Measurements from ENCODE around the gene MORN5.

MORN5 gene

DNA sequence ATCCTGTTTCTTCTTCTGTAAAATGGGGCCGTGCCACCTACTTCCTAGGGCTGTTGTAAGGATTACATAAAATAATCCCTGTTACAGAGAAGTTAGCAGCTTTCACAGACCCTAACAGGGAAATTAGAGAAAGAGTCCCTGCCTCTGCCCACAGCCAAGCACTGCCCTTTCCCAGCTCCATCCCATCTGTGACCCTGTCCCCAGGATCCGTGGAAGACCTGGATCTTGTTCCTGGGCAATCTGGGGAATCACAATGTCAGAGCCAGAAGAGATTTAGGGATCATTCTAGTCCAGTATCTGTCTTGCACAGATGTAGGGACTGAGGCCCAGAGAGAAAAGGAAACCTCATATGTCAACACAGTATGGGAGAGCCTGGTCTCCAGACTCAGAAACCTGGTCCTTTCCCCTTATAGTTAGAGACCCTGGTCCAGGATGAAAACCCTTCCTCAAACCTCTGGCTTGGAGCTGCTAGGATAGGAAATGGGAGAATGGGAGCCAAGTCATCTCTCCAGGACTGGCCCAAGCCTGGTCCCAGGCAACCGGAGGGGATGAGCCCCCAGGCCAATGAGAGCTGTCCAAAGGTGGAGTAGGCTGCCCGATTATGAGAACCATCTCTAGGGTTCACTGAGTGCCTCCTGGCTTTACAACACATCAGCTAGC, 56.6 kb downstream of the MORN5 start:
- DNase-seq (ENCODE audit: low read depth) = no peak

DNA sequence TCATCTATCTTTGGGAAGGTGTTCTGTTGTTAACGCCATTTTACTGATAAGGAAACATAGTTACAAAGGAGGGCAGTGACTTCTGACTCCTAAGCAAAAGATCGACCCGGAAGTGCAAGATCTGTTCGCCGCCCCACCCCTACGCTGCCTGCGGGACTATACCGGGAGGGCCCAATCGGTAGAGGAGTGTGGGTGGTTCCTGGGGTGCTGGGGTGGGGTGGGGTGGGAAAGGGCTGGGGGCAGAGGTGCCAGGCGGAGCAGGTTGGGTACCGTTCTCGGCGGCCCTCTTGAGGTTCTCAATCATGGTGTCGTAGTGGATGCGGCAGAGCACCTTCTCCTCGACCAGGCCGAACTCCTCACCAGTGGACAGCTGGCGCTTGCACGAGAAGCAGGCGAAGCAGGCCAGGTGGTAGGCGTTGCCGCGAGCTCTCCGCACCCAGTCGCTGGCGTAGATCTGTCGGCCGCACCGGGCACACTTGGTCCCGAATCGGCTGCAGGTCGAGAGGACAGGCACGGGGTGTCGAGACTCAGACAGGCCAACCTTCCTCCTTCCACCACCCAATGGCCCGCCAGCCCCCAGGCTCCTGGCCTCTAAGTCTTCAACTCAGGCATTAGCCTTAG, 57.2 kb downstream of the MORN5 start:
- DNase-seq (ENCODE audit: low read depth) = no peak

DNA sequence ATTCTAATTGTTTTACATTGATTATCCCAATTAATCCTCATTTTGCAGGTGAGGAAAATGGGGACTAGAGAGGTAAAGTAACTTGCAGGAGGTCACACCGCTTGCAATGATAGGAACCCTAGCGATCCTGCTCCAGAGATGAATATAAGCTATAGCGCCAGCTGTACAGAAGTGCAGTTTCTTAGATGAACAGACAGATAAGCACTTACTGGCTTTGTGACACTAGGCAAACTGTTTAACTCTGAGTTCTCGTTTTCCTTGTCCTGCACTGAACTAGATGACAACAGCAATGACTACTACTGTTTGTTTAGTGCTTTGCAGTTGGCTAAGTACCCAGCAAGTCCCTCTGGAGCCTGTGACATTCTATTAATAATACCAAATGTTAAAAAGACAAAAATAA, 57.9 kb downstream of the MORN5 start:
- DNase-seq (ENCODE audit: low read depth) = no peak

DNA sequence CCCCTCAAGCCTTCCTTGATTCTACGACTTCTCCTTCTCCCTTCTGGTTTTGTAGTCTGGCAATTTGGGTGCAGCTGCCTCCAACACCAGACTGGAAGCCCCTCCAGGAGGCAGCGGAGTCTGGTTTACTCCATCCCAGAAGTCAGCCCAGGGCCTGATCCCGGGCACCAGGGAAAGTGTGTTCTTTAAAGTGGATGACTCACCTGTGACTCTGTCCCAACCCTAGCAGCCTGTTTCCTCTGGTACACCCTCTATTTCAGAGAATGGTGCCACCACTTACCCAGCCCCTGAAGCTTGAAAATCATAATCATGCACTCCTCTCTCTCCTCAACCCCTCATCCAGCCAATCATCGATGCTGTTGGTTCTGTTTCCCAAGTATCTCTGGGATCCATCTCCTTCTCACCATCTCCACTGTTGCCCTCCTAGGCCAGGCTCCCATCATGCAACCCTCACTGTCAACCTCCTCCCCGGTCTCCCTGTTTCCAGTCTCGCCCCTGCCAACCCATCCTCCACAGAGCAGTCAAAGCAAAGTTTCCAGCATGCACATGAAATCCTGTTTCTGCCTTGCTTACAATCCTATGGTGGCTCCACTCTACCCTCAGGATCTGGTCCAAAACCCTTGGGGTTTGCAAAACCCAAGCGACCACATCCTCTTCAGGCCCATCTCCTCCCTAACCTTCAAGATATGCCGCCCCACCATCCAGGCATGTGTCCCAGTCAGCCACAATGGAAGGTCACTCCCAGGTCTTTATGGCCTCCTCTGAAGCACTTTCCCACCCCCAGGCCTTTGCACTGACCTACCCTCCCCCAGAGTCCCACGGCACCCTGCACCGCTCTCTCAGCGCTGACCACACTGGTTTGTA, 58.6 kb downstream of the MORN5 start:
- DNase-seq (ENCODE audit: low read depth) = no peak

DNA sequence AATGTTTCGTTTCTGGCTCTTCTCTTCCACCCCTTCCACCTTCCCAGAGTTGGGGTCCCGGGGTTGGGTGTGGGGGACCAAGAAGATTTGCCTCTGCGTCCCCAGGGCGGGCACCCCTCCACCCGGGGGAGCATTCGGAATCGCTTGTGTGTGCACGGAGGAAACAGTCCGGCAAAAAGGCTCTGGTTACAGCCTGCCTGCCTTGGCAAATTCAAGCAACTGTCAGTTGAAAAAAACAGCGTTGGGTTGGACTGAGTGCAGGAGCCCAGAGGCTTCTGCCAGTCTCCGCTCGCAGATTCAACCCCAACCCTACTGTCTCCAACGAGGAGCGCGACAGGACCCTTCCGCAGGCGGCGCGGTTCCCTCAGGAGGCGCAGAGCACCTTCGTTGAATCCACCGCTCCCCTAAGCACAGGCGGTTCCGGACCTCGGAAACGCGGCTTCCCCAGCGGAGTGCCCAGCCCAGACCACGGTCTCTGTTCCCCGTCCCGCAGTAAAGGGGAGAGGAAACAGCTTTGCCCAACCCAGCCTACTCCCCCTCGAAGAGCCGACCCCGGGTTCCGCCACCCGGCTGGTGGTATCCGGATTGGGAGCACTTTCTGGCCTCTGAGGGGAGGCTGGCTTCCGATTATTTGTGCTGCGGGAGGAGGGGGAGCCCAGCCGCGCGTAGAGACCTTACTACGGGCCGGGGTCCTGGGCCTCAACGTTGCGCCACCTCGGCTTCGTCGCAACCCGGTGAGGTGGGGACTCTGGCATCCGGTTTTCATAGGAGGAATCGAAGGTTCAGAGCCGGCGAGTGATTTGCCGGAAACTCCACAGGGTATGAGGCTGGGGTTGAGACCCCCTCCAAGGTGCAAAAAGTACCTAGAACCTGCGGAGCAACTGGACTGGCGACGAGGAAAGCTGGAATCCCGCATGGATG, 59.5 kb downstream of the MORN5 start:
- no peak for DNase-seq (ENCODE audit: low read depth)

DNA sequence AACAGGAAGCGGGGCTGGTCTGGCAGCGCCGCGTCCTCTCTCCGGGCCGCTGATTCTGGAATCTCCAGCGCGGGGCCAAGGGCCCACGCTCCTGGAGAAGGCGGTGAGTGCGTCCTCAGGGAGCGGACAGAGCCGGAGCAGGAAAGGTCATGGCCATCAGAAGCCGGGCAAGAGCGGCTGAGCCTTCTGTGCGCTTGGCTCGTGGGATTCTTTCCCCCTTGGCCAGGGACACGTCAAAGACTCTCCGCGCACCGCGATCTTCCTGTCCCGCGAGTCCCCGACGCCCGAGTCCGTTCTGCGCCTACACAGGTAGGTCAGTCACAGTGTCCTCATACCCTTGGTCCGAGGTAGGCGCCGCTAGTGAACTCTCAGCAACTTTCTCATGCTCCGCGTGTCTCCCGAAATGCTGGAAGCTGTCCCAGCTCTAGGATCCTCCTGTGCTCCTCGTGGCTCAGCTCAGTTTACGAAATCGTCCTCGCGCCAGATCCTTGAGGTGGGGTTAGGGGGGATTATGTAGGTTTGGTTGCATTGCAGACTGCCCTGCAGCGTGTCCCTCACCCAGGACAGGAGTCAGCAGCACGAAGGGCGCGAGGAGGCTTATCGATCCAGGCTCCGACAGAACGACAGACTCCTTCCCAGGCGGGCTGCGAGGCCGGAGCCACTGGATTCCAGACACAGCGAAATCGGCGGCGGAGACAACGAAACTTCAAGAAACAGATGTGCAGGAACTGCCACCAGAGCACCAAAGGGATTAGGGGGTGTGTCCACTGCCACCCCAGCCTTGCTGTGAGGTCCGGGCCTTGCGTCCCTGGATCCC, 60.4 kb downstream of the MORN5 start:
- no peak for DNase-seq (ENCODE audit: low read depth)

DNA sequence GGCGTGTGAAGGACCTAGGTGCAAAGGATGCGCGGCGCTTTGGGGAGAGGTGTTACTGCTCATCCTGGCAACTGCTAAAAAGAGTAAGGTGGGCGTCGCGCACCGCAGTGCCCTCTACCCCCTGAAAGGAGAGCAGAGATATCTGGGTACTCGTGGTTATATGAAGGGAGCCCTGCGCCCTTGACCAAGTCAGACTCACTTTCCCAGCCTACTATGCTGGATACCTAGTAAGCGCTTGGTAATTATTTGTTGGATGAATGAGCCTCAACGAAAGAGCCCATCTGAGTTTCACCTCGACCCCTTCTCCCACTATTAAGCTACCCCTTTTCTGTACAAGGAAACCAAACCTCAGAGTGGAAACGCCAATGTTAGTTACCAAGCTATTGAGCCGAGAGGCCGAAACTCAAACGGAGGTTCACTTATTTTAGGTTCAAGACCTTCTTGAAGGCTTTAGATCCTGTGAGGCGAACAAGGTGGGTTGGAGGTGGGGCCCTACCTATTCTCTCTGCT, 61.0 kb downstream of the MORN5 start:
- no peak for DNase-seq (ENCODE audit: low read depth)

DNA sequence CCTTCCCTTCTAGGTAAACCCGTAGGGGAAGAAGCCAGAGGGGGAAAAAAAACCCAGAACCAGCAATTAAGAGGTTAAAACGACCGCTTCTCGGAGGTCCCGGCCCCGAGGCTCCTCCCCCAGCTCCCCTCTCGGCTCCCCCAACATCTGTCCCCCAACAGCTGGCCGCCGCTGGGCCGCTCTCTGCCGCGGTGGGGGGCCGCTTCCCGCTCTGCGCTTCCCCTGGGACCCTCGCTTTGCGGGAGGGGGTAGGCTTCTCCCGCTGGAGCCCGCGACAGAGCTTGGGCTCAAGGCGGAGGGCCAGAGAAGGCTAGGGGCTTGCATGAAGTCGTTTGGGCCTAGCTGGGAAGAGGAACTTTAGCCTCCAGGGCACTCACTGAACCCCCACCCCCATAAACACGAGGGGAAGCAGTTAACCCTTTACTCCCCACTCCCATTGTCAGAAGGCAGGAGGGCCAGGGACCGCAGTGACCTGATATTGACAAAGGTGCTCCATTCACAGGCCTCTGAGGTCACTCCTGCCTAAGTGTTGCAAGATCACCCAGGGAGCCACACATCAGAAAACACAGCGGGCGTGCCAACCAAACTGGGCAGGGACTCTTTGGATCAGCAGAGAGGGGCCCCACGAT, 61.6 kb downstream of the MORN5 start:
- DNase-seq (ENCODE audit: low read depth) = no peak

DNA sequence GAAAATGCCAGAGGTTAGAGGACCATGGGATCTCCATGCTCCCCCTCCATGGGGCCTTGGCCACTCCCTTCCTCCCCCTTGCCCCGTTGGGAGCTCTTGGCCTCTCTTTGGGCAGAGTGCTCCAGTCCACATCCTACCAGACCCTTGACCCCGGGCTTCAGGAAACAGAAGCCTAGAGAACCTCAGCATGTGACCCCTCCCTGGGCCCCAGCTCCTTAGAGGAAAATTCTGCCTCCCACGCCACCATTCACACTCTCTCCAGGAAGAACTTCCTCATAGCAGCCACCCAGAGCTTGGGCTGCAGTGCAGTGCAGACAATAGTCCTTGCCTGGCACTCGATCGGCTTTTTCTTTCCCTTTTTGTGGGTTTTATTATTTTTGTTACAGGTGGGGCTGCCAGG, 63.1 kb downstream of the MORN5 start:
- no peak for DNase-seq (ENCODE audit: low read depth)

DNA sequence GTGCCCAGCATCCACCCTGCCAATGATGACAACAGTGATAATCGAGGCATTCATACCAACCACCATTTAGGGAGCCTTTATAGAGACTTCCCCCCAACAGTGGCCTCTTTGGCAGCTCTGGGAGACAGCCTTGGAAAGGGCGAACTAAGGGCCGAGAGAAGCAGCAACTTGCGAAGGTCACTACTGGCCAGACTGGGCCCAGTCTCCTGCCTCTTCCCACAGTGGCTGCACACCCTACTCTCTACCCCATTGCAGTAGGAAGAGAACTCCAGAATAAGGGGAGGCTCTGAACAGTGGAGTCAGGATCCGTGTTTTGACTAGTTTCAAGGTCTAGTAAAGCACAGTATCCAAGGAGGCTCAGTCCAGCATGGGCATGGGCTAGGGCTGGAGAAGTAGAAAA, 63.7 kb downstream of the MORN5 start:
- DNase-seq (ENCODE audit: low read depth) = no peak

DNA sequence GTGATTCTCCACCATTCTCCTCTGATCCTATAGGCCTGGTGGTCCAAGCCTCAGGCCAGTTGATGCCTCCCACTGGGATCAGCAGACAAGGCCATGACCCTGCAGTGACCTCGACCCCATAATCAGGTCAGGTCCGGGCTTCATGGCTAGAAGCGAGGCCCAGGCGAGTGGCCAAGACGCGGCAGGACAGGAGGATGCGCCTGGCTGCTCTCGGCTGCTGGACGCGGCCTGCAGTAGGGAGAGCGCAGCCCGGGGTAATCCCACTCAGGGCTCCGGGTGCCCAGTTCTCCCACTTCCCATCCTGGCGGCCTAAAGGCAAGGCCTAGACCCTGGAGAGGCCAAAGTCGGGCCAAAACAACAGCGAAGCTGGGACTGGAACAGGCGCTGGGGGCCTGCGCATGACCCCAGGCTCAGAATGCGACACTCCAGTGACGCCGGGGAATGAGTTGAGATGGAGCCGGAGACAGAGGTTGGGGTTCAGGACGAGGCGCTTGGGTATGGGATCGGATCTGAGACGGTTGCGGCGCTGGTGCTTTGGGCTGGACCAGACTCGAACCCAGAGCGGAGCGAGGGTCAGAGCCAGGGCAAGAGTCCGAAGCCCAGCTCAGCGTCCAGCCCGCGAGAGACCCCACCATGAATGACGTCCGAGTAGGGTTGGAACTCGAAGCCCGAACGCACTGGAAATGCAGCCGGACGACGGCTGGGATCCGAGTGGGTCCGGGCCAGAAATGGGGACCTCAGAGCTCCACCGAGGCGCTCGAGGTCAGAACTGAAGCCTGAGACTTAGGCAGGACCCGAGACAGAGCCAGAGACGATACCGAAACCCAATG, 65.8 kb downstream of the MORN5 start:
- DNase-seq (ENCODE audit: low read depth) = no peak

DNA sequence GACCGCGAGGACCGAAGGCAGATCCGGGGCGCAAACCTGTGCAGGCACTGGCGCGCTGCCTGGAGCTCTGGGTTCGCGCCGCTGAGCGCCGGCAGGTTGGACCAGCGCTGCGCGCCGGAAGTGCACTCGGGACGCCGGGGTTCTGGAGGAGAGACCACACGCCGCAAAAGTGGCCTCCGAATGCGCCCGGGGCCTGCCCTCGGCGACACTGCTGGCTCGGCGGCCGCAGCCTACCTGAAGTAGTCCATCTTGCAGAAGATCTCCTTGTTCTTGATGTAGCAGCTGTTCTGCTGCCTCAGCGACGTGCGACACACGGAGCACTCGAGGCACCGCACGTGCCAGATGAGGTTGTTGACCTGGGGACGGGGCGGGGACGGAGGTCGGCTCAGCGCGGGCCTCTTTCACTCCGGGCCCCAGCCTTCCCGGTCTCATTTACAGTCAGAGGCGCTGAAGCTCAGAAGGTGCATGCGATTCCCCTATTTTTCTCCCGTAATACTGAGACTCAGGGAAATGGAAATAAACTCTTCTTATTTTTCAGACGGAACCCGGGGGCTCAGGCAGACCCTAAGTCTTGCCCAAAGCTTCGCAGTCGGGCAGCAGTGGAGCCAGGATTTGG, 66.5 kb downstream of the MORN5 start:
- no peak for DNase-seq (ENCODE audit: low read depth)

DNA sequence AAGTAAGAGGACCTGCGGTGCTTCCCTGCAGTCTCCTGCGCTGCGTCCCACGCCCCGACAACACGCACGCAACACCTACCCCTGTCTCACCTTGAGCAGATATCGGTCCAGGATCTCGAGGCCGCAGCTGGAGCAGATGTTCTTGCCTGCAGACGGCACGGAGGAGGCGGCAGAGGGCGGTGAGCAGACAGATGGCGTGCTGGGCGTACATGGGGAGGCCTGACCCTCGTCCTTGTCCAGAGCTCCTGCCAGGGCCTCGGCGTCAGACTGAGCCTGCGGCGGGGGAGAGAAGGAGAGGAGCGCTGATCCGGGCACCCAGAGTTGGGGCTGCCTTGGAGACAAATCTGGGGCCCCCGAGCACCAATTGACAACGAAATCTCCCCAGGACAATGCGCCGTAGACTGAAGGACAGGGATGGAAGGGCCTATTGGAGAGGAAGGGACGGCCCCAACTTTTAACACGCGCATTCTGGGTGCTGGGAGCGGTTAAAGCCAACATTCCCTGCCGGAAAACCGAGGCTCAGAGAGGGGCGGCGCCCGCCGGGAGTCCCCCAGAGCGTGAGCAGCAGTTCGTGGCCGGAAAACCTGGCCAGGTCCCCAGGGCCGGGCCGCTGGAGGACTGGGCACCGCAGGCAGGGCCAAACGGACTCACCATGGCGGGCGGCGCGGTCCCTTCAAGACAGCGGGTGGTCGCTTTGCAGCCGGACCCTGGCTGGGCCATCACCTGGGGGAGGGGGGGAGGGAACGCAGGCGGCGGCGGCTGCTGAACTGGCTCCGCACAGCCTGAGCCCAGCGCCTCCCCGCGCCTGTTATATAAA, 67.3 kb downstream of the MORN5 start:
- DNase-seq (ENCODE audit: low read depth) = no peak

DNA sequence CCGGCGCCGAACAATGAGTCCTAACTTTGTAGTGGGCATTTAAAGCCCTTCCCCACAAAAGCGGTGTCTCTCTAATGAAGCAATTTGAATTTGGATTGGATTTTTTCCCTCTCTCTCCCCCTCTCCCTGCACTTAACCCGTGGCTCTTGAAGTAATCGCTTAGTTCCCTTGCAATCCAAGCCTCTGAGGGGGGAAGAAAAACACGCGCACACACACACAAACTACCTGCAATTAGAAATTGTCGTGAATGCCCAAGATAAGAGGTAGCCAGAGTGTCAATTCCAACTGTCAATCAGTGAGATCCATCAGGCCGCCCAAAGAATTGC, 67.8 kb downstream of the MORN5 start:
- DNase-seq (ENCODE audit: low read depth) = no peak

DNA sequence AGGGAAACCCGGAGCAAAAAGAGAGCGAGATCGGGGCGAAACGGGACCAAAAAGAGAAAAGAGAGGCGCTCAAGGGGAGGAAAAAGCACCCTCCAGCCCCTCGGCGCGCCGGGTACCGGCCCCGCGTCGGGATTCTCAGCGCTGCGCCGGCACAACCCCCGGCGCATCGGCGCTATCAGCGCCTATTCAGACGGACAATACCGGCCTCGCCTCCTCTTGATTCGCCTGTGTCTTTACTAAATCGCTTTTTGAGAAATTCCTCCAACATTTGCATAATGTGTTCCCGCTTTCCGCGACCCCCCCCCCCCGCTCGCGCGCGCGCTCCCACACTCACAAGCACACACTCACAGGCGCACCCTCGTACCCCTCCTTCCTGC, 68.5 kb downstream of the MORN5 start:
- DNase-seq (ENCODE audit: low read depth) = no peak

DNA sequence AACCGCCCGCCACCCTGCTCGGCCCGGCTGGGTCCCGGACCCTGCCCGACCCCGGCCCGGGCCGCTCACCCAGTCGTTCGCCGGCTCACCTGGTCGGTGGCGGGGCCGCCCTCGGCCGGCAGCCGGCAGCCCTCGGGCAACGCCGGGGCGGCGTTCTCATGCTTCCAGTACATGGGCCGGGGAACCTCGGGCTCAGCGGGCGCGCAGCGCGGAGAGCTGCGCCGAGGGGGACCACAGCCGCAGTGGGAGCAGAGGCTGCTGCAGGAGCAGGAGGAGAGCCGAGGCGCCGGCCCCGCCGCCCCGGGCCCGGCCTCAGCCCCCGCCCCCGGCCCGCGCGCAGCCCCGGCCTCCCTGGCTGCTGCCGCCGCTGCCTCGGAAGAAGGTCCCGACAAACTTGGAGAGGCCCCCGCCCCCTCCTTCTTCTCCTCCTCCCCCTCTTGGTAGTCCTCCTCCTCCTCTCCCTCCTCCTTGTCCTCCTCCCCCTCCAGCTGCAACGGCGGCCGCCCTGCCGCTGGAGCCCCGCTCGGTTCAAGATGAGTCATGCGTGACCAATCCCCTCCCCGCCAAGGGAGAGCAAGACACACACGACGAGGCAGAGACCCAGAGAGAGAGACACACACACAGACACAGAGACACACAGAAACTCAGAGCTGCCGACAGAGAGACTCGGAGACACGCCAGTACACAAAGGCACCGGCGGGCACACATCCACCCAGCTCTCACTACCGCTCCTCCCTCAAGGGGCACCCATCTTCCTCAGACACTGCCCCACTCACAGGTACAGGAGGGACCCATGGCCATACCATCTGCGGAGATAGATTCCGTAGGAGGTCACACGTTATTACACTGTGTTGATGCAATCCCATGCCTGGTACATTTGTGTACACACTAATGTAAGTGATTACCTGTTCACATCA, 69.1 kb downstream of the MORN5 start, which contains the start of gene LHX6:
Gene LHX6 (minus strand): TSS at position 390 of the 917 bp plus-strand sequence. CDS start 217 bp downstream, at position 173.
- no peak for DNase-seq (ENCODE audit: low read depth)

DNA sequence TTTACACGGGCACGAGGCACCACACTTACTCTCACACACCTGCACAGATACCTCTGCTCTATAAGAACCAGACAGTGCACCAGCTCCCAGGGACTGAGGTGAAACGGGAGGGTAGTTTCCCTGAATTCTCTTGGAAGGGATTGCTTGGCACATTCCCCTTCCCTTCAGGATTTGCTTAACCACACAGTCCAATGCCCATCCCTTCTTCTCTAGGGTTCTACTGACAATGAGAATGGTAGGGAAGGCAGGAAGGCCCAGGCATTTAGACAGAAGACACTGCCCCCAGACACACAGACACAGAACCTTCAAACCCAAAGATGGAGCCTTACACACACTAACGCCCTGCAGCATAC, 69.8 kb downstream of the MORN5 start:
- DNase-seq (ENCODE audit: low read depth) = no peak
